HG03196 (cell line): ENCODE data around the gene SLC7A5.
"Not testable (repeated sequence)": the region's sequence is repeated elsewhere in the genome, so short reads cannot be mapped to it uniquely, and the experiment has no call there.

Experiments used
- ATAC-seq: cut with Tn5 transposase; IDR thresholded peaks from one replicate; pipeline ENCODE4 v1.9.1; 2021; ENCODE audit not compliant: unreplicated experiment

Gene SLC7A5

GRCh38 chr16:87869061-87869878 lies at the start of gene SLC7A5:
Gene SLC7A5, minus strand, starts transcription at chr16:87869507. Its CDS starts 85 bp downstream, at chr16:87869422.
- peak; percentile 54 for ATAC-seq

- ATAC-seq, result no peak
These were observed 49.0 kb upstream of the SLC7A5 start for GRCh38 chr16:87918338-87918737.

GRCh38 chr16:87917503-87917902 lies 48.2 kb upstream of the SLC7A5 start:
- ATAC-seq, result no peak

- ATAC-seq, result no peak
These were observed 45.5 kb upstream of the SLC7A5 start for GRCh38 chr16:87914812-87915211.

GRCh38 chr16:87914021-87914725 lies 44.9 kb upstream of the SLC7A5 start:
- not testable (repeated sequence) for ATAC-seq

- not testable (repeated sequence) for ATAC-seq
These were observed 43.4 kb upstream of the SLC7A5 start for GRCh38 chr16:87912691-87913090.

- ATAC-seq, result not testable (repeated sequence)
These were observed 41.9 kb upstream of the SLC7A5 start for GRCh38 chr16:87911106-87911763.

GRCh38 chr16:87909203-87909935 lies 40.1 kb upstream of the SLC7A5 start:
- ATAC-seq, result peak; percentile 68

GRCh38 chr16:87908101-87908500 lies 38.8 kb upstream of the SLC7A5 start:
- ATAC-seq, result not testable (repeated sequence)

- ATAC-seq, result not testable (repeated sequence)
These were observed 36.2 kb upstream of the SLC7A5 start for GRCh38 chr16:87905521-87905920.

- ATAC-seq, result not testable (repeated sequence)
These were observed 35.7 kb upstream of the SLC7A5 start for GRCh38 chr16:87904963-87905362.

GRCh38 chr16:87900489-87900888 lies 31.2 kb upstream of the SLC7A5 start:
- ATAC-seq, result not testable (repeated sequence)

GRCh38 chr16:87897521-87898505 lies 28.5 kb upstream of the SLC7A5 start:
- no peak for ATAC-seq

- ATAC-seq, result not testable (repeated sequence)
These were observed 27.7 kb upstream of the SLC7A5 start for GRCh38 chr16:87896924-87897520.

- not testable (repeated sequence) for ATAC-seq
These were observed 27.0 kb upstream of the SLC7A5 start for GRCh38 chr16:87896176-87896890.

- ATAC-seq, result no peak
These were observed 26.4 kb upstream of the SLC7A5 start for GRCh38 chr16:87895641-87896141.

GRCh38 chr16:87894005-87894404 lies 24.7 kb upstream of the SLC7A5 start:
- not testable (repeated sequence) for ATAC-seq

- ATAC-seq, result no peak
These were observed 22.5 kb upstream of the SLC7A5 start for GRCh38 chr16:87891764-87892163.
